ENCODE results near the gene EDEM3. TPM values are rescaled to one million over a fixed set of nuclear protein-coding genes. Genes with fewer than 3 reads are reported as not detected.
A peak's percentile ranks its signal among the peaks of the same experiment; 100 is the strongest.

EDEM3 gene
- total RNA-seq, 2 donors from 2014 or later = 37.9 to 49.4 TPM

GRCh38 chr1:184755226-184756065, 788 bp upstream of the EDEM3 start:
- Histone ChIP-seq H3K4me1 (peaks cover 64% of the 10 kb centered on the region), H3K27ac (peak overlapping the region; percentile 80 to 100 (median 91)), H3K4me3 (peak overlapping the region in 1 of 2 donors; percentile 73), H3K9me3 (no peaks in the 10 kb centered on the region), H3K27me3 (no peaks in the 10 kb centered on the region), H3K36me3 (replicated peaks in 1 of 2; ENCODE audit: insufficient read depth in 1 of 2, low read depth in 2 of 2) (no peaks in the 10 kb centered on the region)
- TF ChIP-seq CTCF (IDR thresholded peaks at IDR 0.05) (no peak), POLR2A (IDR thresholded peaks at IDR 0.05) (no peak)
- ATAC-seq = peak; percentile 12
- DNase-seq = peak in 1 of 4 donors; percentile 30
- WGBS, 2 donors = 1 to 2% methylated on average over 19 to 27 of the region's 27 CpGs
- intact Hi-C loops (cut with DNase I) = no loop called here

- Histone ChIP-seq H3K9me3 (no peaks in the 10 kb centered on the region), H3K36me3 (replicated peaks in 1 of 2; ENCODE audit: insufficient read depth in 1 of 2, low read depth in 2 of 2) (no peaks in the 10 kb centered on the region), H3K27me3 (no peaks in the 10 kb centered on the region), H3K4me1 (peaks cover 57% of the 10 kb centered on the region), H3K4me3 (peak overlapping the region; percentile 75 to 82), H3K27ac (peak overlapping the region; percentile 82 to 100 (median 94))
- intact Hi-C loops (cut with DNase I) = no loop called here
- TF ChIP-seq CTCF (IDR thresholded peaks at IDR 0.05) (no peak), POLR2A (IDR thresholded peaks at IDR 0.05) (no peak)
- WGBS, 2 donors = 1% methylated on average over 24 to 43 of the region's 43 CpGs
- ATAC-seq = peak; percentile 3
- peak; percentile 46 to 59 (median 55) for DNase-seq
These were observed 816 bp downstream of the EDEM3 start for GRCh38 chr1:184753608-184754475.

- ATAC-seq = no peak
- Histone ChIP-seq H3K4me1 (peaks cover 52% of the 10 kb centered on the region), H3K27me3 (no peaks in the 10 kb centered on the region), H3K36me3 (replicated peaks in 1 of 2; ENCODE audit: insufficient read depth in 1 of 2, low read depth in 2 of 2) (no peaks in the 10 kb centered on the region), H3K9me3 (no peaks in the 10 kb centered on the region), H3K27ac (peak overlapping the region in 3 of 4 donors; percentile 89 to 100 (median 99)), H3K4me3 (peak overlapping the region in 1 of 2 donors; percentile 75)
- no peak for TF ChIP-seq POLR2A (IDR thresholded peaks at IDR 0.05)
- WGBS, 2 donors = 15 to 25% methylated on average over 5 of the region's 5 CpGs
- DNase-seq = no peak
- intact Hi-C loops (cut with DNase I) = no loop called here
These were observed 1.5 kb downstream of the EDEM3 start for GRCh38 chr1:184753117-184753516.

- Histone ChIP-seq H3K36me3 (replicated peaks in 1 of 2; ENCODE audit: insufficient read depth in 1 of 2, low read depth in 2 of 2) (no peaks in the 10 kb centered on the region), H3K27me3 (no peaks in the 10 kb centered on the region), H3K4me1 (peaks cover 48% of the 10 kb centered on the region), H3K4me3 (no peak overlapping the region), H3K9me3 (no peaks in the 10 kb centered on the region), H3K27ac (peak overlapping the region in 1 of 4 donors; percentile 100)
- TF ChIP-seq POLR2A (IDR thresholded peaks at IDR 0.05) = no peak
- WGBS, 2 donors = 39 to 51% methylated on average over 2 of the region's 2 CpGs
- intact Hi-C loops (cut with DNase I) = no loop called here
- DNase-seq (no peak), ATAC-seq (no peak)
These were observed 2.0 kb downstream of the EDEM3 start for GRCh38 chr1:184752656-184753055.

- Histone ChIP-seq H3K4me1 (peaks cover 47% of the 10 kb centered on the region), H3K9me3 (no peaks in the 10 kb centered on the region), H3K36me3 (replicated peaks in 1 of 2; ENCODE audit: insufficient read depth in 1 of 2, low read depth in 2 of 2) (no peaks in the 10 kb centered on the region), H3K4me3 (no peak overlapping the region), H3K27me3 (no peaks in the 10 kb centered on the region), H3K27ac (peak overlapping the region in 1 of 4 donors; percentile 16)
- ATAC-seq (no peak), DNase-seq (no peak)
- 47 to 74% methylated on average over 2 of the region's 2 CpGs for whole genome bisulfite sequencing, 2 donors
- intact Hi-C loops (cut with DNase I) = no loop called here
- TF ChIP-seq POLR2A (IDR thresholded peaks at IDR 0.05) (no peak), CTCF (IDR thresholded peaks at IDR 0.05) (no peak)
These were observed 5.9 kb downstream of the EDEM3 start for GRCh38 chr1:184748740-184749139.
